Loucy (cell line): ENCODE measurements around the gene ATP10D.

ENCODE experiments used
- EZH2phosphoT487 ChIP-seq: fragments of 200-600 bp; IDR thresholded peaks from 2 replicates; pipeline ENCODE4 v1.6.1; 2018; ENCODE audit warnings: antibody characterized with exemption, mild to moderate bottlenecking, moderate library complexity, borderline replicate concordance
- TF ChIP-seq, protein P1 (sequence below): fragments of 200-600 bp; sonication (generic); conservative IDR thresholded peaks from 2 replicates; pipeline ENCODE4 v1.5.1; 2014; ENCODE audit warnings: mild to moderate bottlenecking, antibody characterized with exemption, low read length

GRCh38 chr4:47462799-47463234, 22.3 kb upstream of the ATP10D start:
- TF ChIP-seq, protein P1, sequence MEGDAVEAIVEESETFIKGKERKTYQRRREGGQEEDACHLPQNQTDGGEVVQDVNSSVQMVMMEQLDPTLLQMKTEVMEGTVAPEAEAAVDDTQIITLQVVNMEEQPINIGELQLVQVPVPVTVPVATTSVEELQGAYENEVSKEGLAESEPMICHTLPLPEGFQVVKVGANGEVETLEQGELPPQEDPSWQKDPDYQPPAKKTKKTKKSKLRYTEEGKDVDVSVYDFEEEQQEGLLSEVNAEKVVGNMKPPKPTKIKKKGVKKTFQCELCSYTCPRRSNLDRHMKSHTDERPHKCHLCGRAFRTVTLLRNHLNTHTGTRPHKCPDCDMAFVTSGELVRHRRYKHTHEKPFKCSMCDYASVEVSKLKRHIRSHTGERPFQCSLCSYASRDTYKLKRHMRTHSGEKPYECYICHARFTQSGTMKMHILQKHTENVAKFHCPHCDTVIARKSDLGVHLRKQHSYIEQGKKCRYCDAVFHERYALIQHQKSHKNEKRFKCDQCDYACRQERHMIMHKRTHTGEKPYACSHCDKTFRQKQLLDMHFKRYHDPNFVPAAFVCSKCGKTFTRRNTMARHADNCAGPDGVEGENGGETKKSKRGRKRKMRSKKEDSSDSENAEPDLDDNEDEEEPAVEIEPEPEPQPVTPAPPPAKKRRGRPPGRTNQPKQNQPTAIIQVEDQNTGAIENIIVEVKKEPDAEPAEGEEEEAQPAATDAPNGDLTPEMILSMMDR: no peak
- no peak for TF ChIP-seq EZH2phosphoT487
